GM12892 (cell line): ENCODE data around the gene ZP3.
"Not testable (repeated sequence)": the region's sequence is repeated elsewhere in the genome, so short reads cannot be mapped to it uniquely, and the experiment has no call there.

ENCODE experiments used
- POLR2A ChIP-seq: IDR thresholded peaks from 2 replicates; pipeline ENCODE4 v1.6.1; 2011; ENCODE audit warnings: low read depth, low read length, control low read depth
- POLR2AphosphoS5 ChIP-seq: IDR thresholded peaks from 2 replicates; pipeline ENCODE4 v1.6.1; 2011; ENCODE audit warnings: low read depth, low read length, control low read depth
- TAF1 ChIP-seq: IDR thresholded peaks from 2 replicates; pipeline ENCODE4 v1.6.1; 2011; ENCODE audit warnings: low read depth, mild to moderate bottlenecking, control low read depth, low read length, borderline replicate concordance

DNA sequence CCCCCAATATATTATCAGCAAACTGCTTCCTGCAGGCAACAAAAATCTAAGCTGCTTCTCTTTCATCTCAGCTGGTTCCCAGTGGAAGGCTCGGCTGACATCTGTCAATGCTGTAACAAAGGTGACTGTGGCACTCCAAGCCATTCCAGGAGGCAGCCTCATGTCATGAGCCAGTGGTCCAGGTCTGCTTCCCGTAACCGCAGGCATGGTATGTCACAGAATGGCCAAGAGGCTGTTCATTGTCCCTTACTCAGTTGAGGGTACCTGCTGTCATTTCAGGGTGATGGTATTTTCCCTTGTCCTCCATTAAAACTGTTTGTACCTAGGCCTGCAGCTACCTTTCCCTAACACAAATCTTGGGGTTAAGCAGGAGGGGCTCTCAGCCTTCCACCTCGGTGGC lies 15.7 kb downstream of the ZP3 start:
- TF ChIP-seq POLR2AphosphoS5, POLR2A, TAF1: not testable (repeated sequence)
